ENCODE results near the gene ATXN2.
A peak's percentile ranks its signal among the peaks of the same experiment; 100 is the strongest.

The ATXN2 gene

DNA sequence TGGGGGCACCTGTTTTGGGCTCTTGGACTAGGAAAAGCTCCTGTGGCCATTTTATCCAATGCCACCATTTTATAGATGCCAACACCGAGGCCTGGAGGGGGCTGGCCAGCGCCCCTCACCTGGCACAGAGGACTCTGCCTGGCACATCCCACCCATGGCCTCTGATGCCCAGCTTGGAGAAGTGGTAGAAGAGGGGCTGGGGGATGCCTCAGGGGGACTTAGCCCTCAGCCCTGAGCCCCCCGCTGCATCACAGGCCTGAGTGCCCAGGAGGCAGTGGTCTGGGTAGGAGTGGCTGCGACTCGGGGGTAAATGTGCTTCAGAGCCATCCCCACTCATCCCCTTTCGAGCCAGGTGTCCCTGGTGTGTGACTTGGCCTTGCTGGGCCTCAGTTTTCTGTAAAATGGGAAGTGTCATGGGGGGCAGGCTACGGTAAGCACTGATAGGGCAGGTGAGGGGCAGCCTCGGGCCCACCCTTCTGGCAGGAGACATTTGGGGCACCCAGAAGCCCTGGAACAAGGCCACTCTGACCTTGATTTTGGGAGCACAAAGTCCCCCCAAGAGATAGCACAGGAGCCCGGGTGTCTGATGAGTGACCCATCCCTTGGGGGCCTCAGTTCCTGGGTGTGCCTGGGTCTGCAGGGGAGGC is 170.9 kb downstream of the ATXN2 start:
- no peaks in the 10 kb centered on the region for H3K27me3 Mint-ChIP-seq (ENCODE audit: low read depth)
- peak overlapping the region; percentile 41 for H3K27ac Mint-ChIP-seq
- H3K9me3 Mint-ChIP-seq = no peaks in the 10 kb centered on the region
- H3K36me3 Mint-ChIP-seq (ENCODE audit: low read depth) = peaks cover 15% of the 10 kb centered on the region
- peaks cover 65% of the 10 kb centered on the region for H3K4me1 Mint-ChIP-seq (ENCODE audit: low read depth)
- peak overlapping the region; percentile 64 for H3K4me3 Mint-ChIP-seq

DNA sequence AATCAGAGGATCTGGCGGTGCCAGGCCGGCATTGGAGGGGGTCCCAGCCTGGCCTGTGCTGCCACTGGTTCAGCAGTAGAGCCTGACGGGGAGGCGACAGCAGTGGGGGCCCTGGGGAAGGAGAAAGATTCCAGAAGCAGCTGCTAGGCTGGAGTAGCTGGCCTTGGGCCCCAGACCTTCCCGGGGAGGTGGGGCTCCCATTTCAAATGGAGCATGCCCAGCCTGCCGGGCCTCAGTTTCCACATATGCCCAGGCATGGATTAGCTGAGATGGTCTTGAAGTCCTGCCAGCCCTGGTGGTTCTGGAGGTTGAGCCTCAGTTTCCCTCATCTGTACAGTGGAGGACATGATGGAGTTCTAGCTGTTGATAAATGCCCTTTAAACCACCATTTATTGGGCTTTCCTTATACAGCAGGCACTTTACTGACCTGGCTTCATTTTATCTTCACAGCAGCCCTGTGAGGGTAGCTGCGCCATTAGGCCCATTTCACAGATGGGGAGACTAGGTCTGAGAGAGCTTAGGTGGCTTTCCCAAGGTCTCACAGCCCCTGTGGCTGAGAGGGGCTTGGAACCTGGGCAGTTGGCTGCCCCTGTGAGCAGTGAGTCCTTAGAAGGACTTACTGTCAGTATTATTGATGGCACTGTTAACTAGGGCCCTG is 171.6 kb downstream of the ATXN2 start:
- Mint-ChIP-seq H3K4me1 (ENCODE audit: low read depth) (peaks cover 62% of the 10 kb centered on the region), H3K27me3 (ENCODE audit: low read depth) (no peaks in the 10 kb centered on the region), H3K9me3 (no peaks in the 10 kb centered on the region), H3K27ac (no peak overlapping the region), H3K36me3 (ENCODE audit: low read depth) (peaks cover 14% of the 10 kb centered on the region), H3K4me3 (no peak overlapping the region)

DNA sequence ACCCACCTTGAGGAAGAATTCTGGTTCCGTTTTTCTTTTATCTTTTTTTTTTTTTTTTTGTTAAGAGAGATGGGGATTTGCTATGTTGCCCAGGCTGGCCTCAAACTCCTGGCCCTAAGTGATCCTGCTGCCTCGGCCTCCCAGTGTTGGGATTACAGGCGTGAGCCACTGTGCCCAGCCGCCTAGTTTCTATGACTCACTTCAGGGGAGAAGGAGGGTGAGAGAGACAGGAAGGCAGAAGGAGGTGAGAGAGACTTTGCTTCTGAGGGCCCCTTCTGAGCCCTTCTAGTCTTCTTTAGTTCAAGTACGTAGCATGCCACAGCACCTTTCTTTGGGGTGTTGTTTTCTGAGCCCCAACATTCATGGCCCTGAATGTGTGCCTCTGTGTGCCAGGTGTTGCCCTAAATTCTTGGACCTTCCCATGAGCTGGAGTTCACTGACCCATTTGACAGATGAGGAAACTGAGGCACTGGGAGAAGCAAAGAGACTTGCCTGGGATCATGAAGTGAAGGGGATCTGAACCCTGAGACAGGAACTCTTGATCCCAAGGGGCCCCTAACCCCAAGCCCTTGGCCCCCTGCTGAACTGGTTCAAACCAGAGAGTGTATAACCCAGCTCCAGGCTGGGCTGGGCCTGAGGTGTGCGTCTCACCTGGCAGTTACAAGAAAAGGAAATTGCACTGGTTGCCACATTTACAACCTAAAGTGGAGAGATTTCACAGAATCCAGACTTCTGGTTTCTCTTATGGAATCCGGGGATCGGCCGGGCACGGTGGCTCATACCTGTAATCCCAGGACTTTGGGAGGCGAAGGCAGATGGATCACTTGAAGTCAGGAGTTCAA is 172.6 kb downstream of the ATXN2 start:
- Mint-ChIP-seq H3K36me3 (ENCODE audit: low read depth) (peaks cover 15% of the 10 kb centered on the region), H3K9me3 (no peaks in the 10 kb centered on the region), H3K27me3 (ENCODE audit: low read depth) (no peaks in the 10 kb centered on the region), H3K4me1 (ENCODE audit: low read depth) (peaks cover 56% of the 10 kb centered on the region), H3K4me3 (peak overlapping the region; percentile 30), H3K27ac (peak overlapping the region; percentile 71)

DNA sequence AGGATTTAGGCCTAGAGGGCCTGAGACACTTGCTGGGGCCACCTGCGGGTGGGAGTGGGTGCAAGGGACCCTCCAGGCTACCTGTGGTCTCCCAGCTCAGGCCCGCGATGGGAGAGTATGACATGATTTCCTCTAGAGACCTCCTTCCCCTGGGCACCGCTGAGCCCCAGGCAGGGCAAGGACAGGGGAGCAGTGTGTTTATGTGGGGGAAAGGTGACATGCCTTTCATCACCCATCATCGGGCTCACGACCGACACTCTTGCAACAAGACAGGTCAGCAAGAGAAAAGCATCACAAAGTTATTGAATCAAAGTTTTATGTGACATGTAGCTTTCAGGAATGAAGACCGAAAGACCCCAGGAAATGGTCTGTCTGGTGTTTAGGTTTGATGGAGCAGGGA is 173.5 kb downstream of the ATXN2 start:
- no peak overlapping the region for H3K4me3 Mint-ChIP-seq
- peaks cover 16% of the 10 kb centered on the region for H3K36me3 Mint-ChIP-seq (ENCODE audit: low read depth)
- H3K27ac Mint-ChIP-seq = peak overlapping the region; percentile 71
- peaks cover 50% of the 10 kb centered on the region for H3K4me1 Mint-ChIP-seq (ENCODE audit: low read depth)
- no peaks in the 10 kb centered on the region for H3K27me3 Mint-ChIP-seq (ENCODE audit: low read depth)
- no peaks in the 10 kb centered on the region for H3K9me3 Mint-ChIP-seq

DNA sequence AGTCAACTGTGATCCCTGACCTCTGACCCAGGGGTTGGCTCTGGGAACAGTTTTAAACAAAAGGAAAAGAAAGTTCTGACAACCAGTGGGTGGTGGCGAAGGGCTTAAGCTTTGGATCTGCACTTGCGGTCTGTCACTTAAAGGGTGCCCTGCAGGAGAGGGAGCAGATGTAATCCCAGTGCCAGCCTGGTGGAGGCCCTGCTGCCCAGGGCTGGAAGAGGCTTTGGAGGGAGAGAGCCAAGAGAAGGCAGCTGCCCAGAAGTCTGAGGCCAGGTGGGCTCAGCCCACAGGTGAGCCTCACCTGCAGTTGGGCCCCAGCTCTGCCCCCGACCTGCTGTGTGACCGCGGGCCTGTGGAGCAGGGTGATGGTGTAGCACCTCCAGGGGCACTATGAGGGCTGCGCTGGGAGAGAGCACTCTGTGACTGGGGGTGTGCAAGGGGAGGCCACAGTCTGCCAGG is 174.3 kb downstream of the ATXN2 start:
- Mint-ChIP-seq H3K4me1 (ENCODE audit: low read depth) (peaks cover 43% of the 10 kb centered on the region), H3K27me3 (ENCODE audit: low read depth) (no peaks in the 10 kb centered on the region), H3K4me3 (no peak overlapping the region), H3K36me3 (ENCODE audit: low read depth) (peaks cover 20% of the 10 kb centered on the region), H3K9me3 (no peaks in the 10 kb centered on the region), H3K27ac (peak overlapping the region; percentile 71)

DNA sequence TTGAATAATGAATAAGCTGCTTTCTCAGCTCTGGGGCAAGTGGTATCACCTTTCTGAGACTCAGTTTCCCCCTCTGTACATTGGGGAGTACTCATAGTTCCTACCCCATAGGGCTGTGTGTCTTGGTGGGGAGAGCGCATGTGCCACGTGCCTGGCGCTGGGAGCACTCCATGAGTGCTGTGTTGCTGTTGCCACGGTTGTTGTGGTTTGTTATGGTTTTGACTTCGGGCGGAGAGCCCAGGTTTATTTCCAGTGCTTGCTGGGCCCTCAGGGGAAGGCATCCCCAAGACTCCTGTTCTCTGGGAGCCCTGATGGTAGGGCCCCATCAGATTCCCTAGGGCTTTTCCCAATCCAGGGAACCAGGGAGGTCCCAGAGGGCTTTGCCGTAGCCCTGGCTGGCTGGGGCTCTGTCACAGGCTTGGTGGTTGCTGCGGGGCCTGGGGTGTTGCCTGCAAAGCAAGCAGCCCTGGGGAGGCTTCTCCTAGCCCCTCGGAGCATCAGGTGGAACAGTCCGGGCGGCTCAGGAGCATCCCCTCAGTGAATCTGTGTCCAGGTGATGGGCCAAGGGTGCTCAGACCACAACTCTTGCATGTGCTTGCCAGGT is 174.8 kb downstream of the ATXN2 start:
- no peak overlapping the region for H3K4me3 Mint-ChIP-seq
- H3K27me3 Mint-ChIP-seq (ENCODE audit: low read depth) = no peaks in the 10 kb centered on the region
- H3K9me3 Mint-ChIP-seq = no peaks in the 10 kb centered on the region
- H3K4me1 Mint-ChIP-seq (ENCODE audit: low read depth) = peaks cover 39% of the 10 kb centered on the region
- H3K36me3 Mint-ChIP-seq (ENCODE audit: low read depth) = peaks cover 20% of the 10 kb centered on the region
- peak overlapping the region; percentile 45 for H3K27ac Mint-ChIP-seq

DNA sequence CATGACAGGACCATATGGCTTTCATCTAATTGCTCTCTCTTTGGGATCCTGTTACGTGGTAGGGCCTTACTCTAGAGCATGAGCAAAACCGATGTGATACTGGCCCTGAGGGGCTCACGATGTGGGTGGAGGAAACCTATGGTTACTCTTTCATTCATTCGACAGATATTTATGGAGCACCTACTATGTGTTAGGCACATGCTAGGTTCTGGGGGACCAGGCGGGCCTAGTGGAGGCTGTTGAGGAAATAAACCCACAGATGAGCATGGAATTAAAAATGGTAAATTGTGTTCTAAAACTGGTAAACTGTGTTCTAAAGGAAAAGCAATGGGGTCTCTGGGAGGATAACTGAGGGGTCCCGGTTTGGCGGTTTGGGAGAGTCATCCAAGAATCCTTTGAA is 178.6 kb downstream of the ATXN2 start:
- Mint-ChIP-seq H3K27me3 (ENCODE audit: low read depth) (no peaks in the 10 kb centered on the region), H3K4me1 (ENCODE audit: low read depth) (peaks cover 20% of the 10 kb centered on the region), H3K36me3 (ENCODE audit: low read depth) (peaks cover 19% of the 10 kb centered on the region), H3K27ac (no peak overlapping the region), H3K9me3 (no peaks in the 10 kb centered on the region), H3K4me3 (no peak overlapping the region)

DNA sequence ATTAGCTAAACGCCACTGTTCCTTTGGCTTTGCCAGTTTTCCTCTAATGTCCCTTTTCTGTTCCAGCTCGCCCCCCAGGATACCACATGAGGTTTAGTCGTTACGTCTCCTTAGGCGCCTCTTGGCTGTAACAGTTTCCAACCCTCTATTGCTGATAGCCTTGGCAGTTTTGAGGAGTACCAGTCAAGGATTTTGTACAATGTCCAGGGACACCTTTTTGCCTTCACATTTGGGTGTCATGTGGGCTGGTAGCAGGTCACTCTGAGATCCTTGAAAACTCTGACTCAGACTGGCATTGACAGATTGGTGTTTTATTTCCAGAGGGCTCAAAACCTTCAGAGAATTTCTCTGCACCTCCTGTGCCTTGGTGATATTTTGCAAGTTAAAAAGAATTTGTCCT is 179.3 kb downstream of the ATXN2 start:
- Mint-ChIP-seq H3K4me3 (no peak overlapping the region), H3K27me3 (ENCODE audit: low read depth) (no peaks in the 10 kb centered on the region), H3K4me1 (ENCODE audit: low read depth) (peaks cover 19% of the 10 kb centered on the region), H3K9me3 (no peaks in the 10 kb centered on the region), H3K36me3 (ENCODE audit: low read depth) (peaks cover 23% of the 10 kb centered on the region), H3K27ac (no peak overlapping the region)

DNA sequence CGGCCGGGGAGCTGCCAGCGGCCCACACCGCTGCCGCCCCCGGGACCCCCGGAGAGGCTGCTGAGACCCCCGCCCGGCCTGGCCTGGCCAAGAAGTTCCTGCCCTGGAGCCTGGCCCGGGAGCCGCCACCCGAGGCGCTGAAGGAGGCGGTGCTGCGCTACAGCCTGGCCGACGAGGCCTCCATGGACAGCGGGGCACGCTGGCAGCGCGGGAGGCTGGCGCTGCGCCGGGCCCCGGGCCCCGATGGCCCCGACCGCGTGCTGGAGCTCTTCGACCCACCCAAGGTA is 180.6 kb downstream of the ATXN2 start:
- Mint-ChIP-seq H3K4me3 (no peak overlapping the region), H3K27me3 (ENCODE audit: low read depth) (no peaks in the 10 kb centered on the region), H3K27ac (no peak overlapping the region), H3K4me1 (ENCODE audit: low read depth) (peaks cover 20% of the 10 kb centered on the region), H3K36me3 (ENCODE audit: low read depth) (peaks cover 31% of the 10 kb centered on the region), H3K9me3 (no peaks in the 10 kb centered on the region)

DNA sequence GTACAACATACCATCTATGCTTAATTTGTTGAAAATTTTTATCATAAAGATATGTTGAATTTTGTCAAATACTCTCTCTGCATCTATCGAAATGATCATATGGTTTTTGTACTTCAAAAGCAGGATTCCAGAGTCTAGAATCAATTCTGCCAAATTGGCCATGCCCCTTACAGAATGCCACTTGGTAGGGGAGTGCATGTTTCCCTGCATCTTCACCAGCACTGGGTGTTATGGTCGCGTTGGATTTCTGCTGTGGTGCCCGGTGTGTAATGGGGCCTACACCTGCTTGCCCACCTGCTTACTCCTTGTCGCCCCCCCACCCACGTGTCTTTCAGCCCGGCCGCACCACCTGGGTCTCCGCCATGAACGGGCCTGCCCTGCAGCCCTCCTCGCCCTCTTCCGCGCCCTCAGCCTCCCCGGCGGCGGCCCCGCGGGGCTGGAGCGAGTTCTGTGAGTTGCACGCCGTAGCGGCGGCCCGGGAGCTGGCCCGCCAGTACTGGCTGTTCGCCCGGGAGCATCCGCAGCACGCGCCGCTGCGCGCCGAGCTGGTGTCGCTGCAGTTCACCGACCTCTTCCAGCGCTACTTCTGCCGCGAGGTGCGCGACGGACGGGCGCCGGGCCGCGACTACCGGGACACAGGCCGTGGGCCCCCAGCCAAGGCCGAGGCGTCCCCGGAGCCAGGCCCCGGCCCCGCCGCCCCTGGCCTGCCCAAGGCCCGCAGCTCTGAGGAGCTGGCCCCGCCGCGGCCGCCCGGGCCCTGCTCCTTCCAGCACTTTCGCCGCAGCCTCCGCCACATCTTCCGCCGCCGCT is 181.1 kb downstream of the ATXN2 start:
- Mint-ChIP-seq H3K27me3 (ENCODE audit: low read depth) (no peaks in the 10 kb centered on the region), H3K36me3 (ENCODE audit: low read depth) (peaks cover 34% of the 10 kb centered on the region), H3K27ac (no peak overlapping the region), H3K9me3 (no peaks in the 10 kb centered on the region), H3K4me3 (no peak overlapping the region), H3K4me1 (ENCODE audit: low read depth) (peaks cover 25% of the 10 kb centered on the region)

DNA sequence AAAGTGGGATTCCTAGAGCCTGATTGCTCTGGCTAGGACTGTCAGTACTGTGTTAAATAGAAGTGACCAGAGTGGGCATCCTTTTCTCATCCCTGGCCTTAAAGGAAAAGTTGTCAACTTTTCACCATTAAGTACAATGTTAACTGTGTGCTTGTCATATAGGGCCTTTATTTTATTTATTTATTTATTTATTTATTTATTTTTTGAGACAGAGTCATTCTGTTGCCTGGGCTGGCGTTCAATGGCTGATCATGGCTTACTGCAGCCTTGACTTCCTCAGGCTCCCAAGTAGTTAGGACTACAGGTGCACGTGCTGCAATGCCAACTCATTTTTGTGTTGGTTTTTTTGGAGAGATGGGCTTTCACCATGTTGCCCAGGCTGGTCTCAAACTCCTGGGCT is 181.8 kb downstream of the ATXN2 start:
- H3K4me3 Mint-ChIP-seq = no peak overlapping the region
- no peak overlapping the region for H3K27ac Mint-ChIP-seq
- no peaks in the 10 kb centered on the region for H3K27me3 Mint-ChIP-seq (ENCODE audit: low read depth)
- H3K9me3 Mint-ChIP-seq = no peaks in the 10 kb centered on the region
- peaks cover 27% of the 10 kb centered on the region for H3K4me1 Mint-ChIP-seq (ENCODE audit: low read depth)
- H3K36me3 Mint-ChIP-seq (ENCODE audit: low read depth) = peaks cover 35% of the 10 kb centered on the region

DNA sequence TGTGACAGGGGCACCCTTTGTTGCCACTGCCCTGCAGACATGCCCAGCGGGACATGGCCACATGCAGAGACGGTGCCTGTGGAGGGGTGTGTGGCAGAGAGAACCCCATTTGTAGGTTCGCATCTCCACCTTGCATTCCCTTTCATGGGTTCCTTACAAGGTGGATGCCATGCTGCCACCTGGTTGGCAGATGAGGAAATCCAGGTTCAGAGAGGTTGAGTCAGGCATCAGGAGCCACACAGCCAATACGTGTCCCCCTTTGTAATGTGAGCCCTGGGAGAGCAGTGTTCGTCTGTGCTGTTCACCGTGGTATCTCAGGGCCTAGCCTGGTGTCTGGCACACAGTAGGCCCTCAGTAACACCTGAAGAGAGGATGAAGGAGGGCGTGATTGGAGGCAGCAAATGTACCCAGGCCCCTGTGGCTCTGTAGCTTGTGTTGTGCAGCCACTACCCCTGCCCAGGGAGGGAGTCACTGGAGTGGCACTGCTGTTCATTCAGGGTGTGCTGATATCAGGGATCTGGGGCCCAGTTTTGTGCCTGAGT is 184.3 kb downstream of the ATXN2 start:
- Mint-ChIP-seq H3K27ac (no peak overlapping the region), H3K4me3 (no peak overlapping the region), H3K27me3 (ENCODE audit: low read depth) (no peaks in the 10 kb centered on the region), H3K4me1 (ENCODE audit: low read depth) (peaks cover 40% of the 10 kb centered on the region), H3K9me3 (no peaks in the 10 kb centered on the region), H3K36me3 (ENCODE audit: low read depth) (peaks cover 26% of the 10 kb centered on the region)

DNA sequence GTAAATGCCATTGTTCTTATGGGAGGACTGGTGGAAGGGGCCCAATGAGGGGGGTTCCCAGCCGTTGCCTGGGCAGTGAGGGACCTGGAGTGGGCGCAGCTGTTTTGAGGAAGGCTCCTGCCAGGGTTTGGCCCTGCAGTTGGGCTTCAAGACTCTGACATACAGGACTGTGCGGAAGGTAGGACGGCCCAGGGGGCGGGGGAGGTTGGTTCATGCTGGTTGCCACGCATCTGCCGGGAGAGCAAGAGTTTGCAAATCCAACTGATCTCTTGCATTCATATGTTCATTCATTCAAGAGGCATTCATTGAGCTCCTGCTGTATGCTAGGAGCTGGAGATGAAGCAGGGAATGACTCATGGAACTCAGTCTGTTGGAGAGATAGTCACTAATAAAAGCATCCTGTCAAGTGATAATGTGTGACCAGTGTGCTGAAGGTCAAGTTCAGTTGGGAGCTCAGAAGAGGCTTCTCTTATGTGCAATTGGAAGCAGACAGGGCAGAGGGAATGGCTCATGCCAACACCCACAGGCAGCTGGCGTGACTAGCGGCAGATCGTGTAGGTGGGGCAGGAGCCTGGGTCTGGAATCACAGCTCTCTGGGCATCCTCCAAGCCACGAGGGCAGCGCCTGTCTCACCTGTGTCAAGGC is 185.6 kb downstream of the ATXN2 start:
- no peaks in the 10 kb centered on the region for H3K9me3 Mint-ChIP-seq
- no peaks in the 10 kb centered on the region for H3K27me3 Mint-ChIP-seq (ENCODE audit: low read depth)
- H3K4me3 Mint-ChIP-seq = no peak overlapping the region
- peaks cover 29% of the 10 kb centered on the region for H3K36me3 Mint-ChIP-seq (ENCODE audit: low read depth)
- H3K27ac Mint-ChIP-seq = peak overlapping the region; percentile 78
- H3K4me1 Mint-ChIP-seq (ENCODE audit: low read depth) = peaks cover 49% of the 10 kb centered on the region
